ENCODE measurements around the gene SLC10A7.

The SLC10A7 gene

DNA sequence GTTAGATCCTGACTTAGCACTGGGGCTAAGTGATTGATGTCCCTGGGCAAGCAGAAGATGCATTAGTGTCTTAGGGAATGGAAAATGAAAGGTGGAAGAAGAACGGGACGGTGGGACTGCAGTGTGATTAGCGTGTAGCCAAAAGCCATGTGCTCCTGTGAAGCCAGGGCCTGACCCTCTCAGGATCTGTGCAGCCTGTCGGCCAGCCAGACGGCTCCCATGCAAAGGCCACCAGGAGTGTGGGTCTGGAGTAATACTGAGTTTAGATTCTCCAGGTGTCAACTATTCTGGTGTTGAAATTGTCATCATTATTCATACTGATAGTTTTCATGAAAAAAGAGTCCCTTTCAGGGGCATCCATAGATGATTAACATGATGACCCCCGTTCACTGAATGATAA lies 275.4 kb downstream of the SLC10A7 start:
- DNase-seq = no peak

DNA sequence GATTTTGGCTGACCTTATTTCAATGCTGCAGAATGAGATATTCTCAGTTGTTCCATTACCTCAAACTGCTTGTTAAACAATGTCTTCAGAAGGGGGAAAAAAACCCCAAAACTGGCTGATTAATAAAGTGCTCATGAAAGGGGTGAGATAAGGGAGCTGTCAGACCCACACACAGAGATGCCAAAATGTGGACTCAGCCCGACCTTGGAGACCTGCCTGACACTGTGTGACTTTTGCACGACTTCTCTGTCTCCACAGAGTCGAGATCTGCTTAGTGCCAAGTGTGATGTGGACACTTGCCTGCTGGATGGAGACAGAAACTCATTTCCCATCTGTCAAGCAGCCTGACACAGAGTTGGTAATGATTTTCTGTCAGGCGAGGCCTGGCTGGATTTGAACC lies 275.9 kb downstream of the SLC10A7 start:
- no peak for DNase-seq

DNA sequence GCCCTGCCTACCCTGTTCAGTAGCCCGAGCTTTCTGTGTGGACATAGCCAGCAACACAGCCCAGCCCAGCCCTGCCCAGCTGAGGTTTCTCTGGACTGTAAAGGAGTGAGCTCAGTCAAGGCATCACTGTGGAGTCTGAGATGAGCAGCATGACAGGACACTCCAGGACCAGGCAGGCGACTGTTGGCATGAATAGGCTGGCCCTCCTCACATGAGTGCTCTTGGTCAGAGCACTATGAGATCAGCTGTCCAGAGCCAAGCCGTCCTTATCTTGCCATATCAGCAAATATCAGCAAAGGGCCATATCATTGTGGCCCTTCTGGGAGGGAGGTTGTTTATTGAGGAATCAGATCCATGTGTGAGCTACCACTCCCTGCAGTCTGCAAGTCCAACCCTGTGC lies 276.5 kb downstream of the SLC10A7 start:
- no peak for DNase-seq

DNA sequence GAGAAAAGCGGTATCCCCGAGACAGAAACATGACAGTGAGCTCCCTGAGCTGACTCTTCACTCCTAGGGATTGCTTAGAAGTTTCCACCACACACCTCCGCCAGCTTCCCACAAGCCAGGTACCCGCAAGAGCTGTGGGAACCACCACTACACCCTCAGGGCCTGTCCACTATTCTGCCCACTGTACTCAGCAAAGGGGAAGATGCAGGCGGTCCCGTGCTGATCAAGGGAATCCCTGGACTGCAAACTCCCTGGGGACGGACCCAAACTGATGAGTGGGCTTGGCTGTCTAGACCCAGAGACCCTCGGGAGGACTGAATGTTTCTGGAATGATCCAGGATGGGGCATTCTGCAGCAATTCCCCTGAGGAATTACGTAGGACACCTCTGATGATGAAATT lies 277.2 kb downstream of the SLC10A7 start:
- no peak for DNase-seq

DNA sequence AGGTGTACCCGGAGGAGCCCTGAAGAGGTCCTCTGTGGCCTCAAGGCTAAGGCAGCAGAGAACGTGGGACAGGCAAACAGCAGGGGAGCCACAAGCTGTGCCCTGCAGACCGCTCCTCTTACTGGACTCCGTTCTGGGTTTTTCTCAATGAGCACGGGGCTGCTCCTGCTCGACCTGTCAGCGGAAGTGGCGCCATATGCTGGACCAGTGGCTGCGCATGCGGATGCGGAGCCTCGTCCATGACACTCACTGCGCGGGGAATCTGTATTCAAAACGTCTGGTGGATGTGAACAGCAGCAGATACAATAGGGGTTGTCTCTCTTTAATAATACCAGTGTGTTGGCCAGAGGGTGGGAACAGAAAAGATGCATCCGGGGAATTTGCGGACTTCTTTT lies 277.9 kb downstream of the SLC10A7 start:
- DNase-seq = no peak

DNA sequence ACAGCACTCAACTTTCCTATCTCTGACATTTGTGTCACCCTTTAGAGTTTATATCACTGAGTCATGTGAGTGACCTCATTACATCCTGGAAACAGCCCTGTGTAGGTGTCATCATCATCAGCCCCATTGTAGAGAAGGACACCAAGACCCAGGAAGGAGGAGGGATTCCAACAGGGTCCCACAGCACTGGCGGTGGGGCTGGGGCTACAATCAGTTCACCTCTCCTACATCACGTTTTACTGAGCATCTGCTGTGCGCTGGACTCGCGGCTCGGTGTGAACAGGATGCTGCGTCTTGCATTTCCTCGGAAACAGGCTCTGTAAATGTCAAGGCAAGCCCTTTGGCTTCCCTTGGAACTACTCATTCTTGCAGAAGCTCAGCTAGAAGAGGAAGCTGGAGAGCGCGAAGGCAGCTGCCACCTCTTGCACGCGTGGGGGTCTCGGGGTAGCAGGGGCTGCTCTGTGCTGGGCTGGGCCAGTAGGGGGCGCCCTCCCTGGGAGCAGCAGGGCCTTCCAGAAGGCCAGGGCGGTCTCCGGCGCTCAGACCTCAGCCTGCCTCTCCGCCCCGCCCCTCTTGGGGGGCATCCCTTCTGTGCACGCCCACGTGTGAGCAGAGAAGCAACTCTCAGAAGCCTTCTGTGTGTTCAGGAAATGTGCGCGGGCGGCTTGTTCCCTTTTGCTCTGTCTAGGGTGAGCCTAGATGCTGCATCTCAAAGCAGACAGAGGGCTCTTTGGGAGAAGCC lies 278.4 kb downstream of the SLC10A7 start:
- DNase-seq = no peak

DNA sequence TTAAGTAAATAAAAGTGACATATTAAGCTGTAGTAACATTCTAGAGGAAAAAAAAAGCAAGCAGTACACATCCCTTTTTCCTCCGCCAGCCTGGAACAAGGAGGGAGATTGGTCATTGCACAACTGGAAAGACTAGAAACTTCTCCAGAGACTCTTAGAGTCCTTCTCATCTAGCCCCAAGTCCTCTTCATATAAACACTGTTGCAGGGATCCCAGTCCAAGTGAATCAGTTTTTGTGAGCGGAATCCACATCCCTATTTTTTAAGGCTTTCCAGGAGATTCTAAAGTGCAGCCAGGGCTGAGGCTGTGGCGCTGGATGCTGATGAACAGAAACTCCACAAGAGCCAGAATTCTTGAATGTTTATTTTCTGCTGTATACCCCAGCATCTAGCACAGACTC lies 283.6 kb downstream of the SLC10A7 start:
- no peak for DNase-seq

DNA sequence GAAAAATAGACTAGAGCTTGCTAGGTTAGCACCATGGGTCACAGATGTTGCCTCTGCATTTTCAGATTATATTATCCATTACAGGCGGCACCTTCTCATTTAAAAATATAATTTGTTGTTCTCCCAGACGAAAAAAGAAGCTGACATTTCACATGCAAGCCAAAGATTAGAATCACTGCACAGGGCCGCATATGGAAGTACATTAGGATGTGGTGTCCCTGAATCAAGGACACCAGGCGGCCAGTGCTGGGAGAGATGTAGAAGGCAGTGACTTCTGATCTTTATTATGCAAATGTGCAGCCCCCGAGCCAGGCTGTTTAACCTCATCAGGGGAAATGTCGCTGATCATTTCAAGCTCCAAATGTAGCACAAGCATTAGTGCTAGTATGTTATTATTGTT lies 284.6 kb downstream of the SLC10A7 start:
- DNase-seq = no peak

DNA sequence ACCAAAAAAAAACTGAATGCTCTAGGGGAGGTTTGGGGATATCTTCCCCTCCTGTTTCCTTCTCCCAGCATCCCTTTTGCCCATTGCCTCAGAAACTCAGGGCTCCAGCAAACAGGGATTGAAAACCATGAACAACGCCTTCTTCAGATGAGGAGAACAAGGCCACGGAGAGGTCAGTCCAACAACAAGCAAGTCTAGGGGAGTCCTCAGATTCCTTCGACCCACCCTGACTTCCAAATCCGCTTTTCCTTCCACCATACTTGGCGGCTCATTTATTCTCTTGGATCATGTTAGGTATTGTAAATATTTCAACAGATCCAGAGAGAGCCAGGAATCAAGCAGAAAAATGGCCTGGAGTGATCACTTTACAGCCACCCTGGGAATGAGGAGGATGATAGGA lies 285.5 kb downstream of the SLC10A7 start:
- no peak for DNase-seq

DNA sequence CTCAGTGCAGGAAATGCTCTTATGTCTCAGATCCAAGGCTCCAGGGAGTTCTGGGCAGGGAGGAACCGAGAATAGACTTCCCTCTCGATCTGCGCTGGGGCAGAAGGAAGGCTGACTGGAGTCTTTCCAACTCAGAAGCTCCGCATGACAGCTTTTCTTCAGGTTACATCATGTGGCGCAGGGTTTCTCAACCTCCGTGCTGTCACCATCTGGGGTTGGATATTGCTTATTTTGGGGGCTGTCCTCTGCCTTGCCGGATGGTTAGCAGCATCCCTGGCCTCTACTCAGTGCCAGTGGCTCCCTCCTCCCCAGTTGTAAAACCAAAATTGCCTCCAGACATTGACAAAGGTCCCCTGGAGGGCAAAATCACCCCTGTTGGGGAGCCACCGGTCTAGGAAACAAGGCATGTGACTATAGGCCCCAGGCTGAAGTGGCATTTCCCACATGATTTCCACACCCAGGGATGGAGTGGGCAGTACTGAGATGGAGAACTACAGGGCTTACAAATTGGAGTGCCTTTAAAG lies 286.0 kb downstream of the SLC10A7 start:
- no peak for DNase-seq

DNA sequence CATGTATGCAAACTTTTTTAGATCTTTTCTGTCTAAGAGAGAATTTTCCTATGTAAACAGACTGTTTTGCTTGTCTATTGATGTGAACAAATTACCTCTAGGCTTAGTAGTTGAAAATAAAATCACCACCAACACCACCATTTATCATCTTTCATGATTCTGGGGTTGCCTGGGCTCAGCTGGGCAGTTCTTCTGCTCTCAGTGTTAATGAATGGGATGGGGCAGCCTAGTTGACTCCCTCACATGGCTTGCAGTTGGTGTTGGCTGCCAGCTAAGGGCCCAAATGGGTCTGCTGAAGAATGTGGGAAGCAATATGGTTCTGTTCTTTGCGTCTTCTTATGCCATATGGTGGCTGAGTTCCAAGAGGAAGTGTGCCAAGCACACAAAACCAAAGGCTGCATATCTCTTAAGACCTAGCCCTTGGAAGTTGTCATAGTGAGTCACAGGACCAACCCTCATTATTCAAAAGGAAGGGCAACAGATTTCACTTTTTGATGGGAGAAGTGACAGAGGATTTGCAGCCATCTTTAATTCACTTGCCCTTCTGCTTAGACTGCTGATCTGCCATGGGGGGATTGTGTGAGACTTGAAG lies 289.5 kb downstream of the SLC10A7 start:
- DNase-seq = no peak

DNA sequence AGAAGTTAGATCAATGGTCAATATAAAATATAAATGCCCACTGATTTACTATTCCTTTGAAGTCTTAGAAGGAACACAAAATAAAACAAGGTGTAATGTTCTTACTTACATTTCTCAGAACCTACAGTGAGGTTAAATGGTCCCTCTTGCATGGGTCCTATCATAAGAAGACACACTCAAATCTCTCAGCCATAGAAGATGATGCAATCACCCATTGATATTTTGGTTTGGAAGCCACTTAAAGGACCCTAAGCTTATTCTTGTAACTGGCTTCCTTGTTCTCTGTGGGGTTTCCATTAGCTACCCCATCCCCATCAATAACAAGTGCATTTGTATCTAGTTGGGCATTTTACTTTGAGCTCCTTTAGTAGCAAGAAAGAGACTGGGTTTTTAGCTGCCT lies 292.3 kb downstream of the SLC10A7 start:
- DNase-seq = no peak

DNA sequence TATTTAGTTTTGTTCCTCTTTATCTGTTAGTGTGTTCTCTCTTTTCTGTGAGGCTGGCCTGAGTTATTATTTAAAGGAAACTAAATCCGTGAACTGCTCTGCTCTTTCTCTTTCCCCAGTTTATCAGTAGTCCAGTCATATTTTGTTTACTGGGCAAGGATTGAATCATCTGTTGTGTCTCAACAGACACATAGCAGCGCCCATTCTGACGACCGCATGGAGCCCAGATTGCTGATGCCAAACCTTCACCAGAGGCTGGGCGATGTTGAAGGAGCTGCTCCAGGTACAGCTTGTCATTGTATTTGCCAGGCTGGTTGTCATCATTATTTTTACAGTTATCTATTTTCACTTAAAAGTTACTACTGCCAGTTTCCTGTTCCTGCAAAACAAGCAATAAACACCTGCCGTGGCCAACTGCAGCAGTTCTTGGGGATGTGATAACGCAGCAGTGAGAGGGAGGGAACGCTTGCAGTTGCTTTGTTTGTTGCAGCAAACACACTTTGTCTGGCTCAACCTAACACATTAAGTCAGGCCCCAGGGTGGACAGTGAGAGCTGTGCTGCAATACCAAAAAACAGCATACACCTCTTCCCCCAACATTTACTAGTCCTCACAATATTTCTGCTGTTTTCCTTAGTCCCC lies 297.3 kb downstream of the SLC10A7 start:
- DNase-seq = peak in 1 of 2 experiments; percentile 22

DNA sequence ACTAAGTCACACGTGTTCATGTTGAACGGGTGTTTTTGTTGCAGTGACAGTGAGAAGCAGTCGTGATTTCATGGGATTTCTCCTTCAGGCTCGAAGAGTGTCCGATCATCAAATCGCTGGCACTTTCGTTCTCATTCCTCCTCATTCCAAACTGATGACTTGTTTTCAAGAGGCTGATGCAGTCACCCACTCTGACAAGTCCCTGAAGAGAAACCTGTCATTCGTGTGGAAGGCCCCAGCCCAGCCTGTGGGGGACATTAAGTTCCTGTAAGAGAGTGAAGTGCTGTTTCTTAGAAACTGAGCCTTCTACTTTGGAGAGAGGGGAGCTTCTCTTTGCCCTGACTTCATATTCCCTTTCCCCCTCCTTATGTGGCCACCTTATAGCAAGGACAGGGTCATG lies 299.4 kb downstream of the SLC10A7 start:
- DNase-seq = no peak

DNA sequence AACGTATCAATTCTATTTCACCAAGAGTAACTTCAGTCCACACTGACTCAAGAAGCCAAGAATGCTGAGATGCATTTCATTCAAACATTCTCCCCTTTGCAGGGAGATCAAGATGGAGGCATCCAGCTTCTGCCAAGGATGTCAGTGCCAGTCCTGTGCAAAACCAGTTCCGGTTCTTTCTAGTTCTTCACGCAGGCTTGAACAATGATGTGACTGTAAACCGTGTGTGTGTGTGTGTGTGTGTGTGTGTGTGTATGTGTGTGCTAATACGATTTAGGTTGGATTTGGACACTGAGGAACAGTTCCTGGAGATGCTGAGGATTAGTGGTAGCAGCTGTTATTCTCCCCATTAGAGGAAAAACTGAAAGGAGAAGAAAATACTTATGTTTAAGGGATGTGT lies 307.5 kb downstream of the SLC10A7 start, which contains the start of gene REELD1:
Gene REELD1, plus strand, starts transcription at position 301 of the 400 bp plus-strand sequence. CDS start 2,415 bp downstream, outside the sequence.
- DNase-seq = no peak

DNA sequence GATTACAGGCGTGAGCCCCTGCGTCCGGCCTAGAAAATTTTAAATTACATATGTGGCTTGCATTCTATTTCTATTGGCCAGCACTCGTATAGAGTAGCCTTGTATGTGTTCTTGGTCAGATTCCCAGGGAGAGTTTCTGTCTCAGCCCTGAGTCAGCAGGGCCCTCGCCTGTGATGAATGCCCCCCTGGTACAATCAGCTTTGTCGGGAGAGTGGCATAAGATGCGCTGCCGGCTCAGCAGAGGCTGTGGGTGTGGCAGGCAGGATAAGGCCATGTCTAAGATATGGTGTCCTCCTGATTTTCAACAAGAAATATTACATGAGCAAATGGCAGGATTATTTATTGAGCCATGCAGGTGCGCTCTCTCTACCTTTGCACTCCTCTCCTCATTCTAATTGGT lies 309.0 kb downstream of the SLC10A7 start:
- no peak for DNase-seq

DNA sequence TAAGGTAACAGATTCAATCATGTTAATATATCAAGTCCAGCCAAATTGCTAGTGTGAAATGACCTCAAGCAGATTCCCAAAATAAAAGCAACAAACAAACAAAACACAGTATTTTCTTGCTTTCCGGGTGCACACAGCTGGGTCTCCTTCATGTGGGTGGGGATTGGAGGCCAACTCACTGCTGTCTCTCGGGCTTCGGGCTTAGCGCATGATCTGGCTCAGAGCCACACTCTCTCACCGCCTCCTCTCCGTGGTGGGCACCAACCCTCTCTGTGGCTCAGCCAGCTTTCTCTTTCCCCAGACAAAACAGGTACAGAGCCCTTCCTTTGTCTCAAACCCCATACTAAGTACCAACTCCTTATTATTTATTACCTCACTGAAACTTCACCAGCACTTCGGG lies 310.3 kb downstream of the SLC10A7 start:
- DNase-seq = no peak

DNA sequence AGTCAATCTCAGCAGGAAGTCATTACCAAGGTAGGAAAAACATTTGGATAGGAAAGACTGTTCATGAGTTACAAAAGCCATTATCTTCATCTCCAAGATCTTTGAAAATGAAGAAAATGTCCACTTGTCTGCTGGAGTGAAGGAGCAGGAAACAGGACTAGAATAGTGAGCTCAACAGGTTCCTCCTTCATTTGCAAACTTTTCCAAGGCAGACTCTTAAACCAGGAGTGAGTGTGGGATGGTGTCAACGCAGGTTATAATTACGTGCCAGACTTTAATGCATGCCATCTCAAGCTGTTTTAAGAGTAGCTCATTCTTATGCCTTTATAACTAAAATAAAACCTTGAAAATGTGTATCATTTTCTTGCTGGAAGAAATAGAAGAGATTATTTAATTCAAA lies 310.9 kb downstream of the SLC10A7 start:
- DNase-seq = no peak

DNA sequence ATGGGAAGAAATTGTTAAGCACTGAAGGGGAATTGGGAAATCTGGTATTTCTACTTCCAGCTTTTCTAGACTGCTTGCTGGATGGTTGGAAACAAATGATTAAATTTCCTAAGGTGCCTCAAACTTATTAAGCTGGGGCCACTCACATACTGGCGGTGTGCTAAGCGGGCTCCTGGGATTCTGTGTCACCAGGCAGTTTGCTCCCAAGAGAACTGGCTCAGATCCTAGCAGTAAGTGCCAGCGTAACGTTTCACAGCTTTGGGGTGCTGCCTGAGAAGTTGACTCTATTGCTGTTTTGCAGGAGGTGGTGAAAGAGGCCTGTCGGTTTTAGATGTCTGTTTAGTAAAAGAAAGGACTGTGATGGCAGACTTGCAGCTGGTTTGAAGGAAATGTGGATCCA lies 314.3 kb downstream of the SLC10A7 start:
- no peak for DNase-seq
